Measurements from ENCODE around the gene ZNF672. TPM values are rescaled to one million over a fixed set of nuclear protein-coding genes. Genes with fewer than 3 reads are reported as not detected.
"Not testable (repeated sequence)": the region's sequence is repeated elsewhere in the genome, so short reads cannot be mapped to it uniquely, and the experiment has no call there.

ZNF672 gene
- total RNA-seq, 1 donor from 2014 or later, result 49.8 TPM

DNA sequence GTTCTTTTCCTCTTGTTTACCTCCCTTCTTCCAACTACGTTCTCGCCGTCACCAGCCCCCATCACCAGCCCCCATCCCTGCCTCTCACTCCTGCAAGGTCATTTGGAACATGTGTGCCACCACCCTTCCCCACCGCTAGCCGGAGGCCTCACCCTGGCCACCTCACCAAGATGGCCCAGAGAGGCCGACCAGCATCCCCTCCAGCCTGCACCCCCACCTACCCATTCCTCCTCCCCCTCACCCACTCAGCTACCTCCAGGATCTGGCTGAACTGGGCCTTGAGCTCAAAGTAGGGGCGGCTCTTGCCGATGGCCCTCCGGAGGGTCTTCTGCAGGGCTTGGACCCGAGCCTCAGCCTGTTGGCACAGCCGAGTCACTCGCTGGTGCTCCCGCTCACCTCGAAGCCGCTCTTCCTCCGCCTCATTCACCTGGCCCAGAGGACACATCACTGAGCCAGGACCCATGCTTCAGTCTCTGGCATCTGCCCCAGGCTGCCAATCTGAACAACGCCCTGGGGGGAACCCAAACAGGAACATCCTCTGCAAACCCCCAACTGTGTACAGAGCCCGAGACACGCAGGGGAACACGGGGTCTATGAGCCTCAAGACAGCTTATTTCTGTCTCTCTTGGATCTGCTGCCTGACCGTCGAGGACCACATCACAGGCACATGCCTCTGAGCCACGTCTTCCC, 25.1 kb upstream of the ZNF672 start:
- intact Hi-C loops (cut with micrococcal nuclease), result no loop called here

DNA sequence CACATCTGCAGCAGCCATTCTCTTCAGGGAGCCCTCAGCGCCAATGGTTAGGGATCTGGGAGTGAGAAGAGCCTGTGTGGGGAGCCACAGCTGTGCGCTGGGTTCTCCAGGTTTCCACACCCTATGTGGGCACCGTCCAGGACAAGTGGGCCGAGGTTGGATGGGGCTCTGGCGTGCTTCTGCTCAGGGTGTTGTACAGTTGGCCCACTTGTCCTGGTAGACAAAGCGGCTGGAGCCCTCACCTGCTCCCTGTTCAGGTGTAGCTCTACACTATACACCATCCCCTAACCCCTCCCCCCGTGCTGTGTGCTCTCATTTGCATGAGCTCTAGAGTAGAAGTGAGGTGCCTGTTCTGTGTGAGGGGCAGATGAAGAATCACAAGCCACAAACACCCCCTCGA, 24.5 kb upstream of the ZNF672 start:
- intact Hi-C loops (cut with micrococcal nuclease), result no loop called here

- intact Hi-C loops (cut with micrococcal nuclease), result no loop called here
Measured at GRCh38 chr1:248814351-248814750, 23.7 kb upstream of the ZNF672 start.

- intact Hi-C loops (cut with micrococcal nuclease), result no loop called here
Measured at GRCh38 chr1:248815407-248816034, 22.5 kb upstream of the ZNF672 start.

DNA sequence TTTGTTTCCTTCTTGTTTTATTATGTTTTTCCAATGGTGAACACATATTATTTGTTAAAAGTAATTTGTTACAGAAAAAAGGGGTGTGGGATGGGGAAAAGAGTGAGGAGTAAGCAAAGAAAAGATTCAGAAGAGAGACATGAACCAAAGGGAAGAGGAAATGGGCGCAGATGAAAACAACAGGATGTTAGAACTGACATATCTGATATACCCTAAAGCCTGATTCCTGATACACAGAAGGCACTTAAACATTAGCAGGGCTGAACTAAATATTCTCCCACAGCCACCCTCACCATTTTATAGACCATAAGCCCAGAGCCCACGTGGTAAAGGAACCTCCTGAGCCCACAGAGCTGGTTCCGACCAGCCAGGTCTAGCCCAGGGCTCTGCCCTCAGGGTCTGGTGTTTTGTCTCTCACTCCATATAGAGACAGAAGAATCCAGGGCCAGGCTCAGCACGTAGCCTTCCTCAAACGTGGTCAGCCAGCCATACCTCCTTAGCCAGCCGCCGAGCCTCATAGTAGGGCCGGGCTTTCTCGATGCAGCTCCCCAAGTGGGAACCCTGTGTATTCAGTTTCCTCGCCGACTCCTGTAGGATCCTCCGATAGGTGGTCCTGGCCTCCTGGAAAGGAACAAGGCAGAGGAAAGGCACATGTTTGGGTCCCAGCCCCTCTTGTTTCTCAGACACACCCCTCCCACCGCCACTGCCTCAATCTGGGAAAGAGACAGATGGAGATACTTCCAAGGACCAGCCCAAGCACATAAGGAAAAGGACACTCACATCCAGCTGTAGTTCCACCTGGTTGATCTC, 21.8 kb upstream of the ZNF672 start:
- intact Hi-C loops (cut with micrococcal nuclease), result no loop called here

GRCh38 chr1:248817065-248817464, 21.0 kb upstream of the ZNF672 start:
- intact Hi-C loops (cut with micrococcal nuclease), result no loop called here

- intact Hi-C loops (cut with micrococcal nuclease), result no loop called here
Measured at GRCh38 chr1:248818505-248819374, 19.3 kb upstream of the ZNF672 start.

DNA sequence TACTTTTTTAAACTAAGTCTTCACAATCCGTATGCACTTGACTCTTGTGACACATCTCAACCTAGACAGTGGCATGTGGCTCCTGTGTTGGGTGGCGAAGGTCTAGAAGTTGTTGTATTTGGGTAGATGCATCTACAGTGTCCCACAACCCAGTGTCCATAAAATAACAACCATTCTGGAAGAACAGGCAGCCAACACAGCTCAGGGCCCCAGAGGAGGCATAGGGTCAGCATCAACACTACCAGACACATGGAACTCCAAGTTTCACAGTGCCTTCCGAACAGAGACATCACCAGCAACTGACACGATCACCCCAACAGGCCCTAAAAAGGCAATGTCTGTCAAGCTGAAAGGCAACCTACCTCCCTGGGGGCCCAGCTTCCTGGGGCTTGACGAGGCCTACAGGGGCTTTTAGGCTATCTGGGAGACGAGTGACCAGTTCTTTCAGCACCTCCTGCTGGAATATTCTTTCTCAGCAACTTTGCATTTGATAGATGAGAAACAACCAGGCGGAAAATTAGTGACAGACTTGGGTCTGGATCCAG, 17.9 kb upstream of the ZNF672 start:
- intact Hi-C loops (cut with micrococcal nuclease), result no loop called here

- intact Hi-C loops (cut with micrococcal nuclease), result no loop called here
Measured at GRCh38 chr1:248821101-248821500, 16.9 kb upstream of the ZNF672 start.

GRCh38 chr1:248821641-248822040, 16.4 kb upstream of the ZNF672 start:
- intact Hi-C loops (cut with micrococcal nuclease), result no loop called here

GRCh38 chr1:248822148-248823032, 15.6 kb upstream of the ZNF672 start:
- intact Hi-C loops (cut with micrococcal nuclease), result no loop called here

GRCh38 chr1:248823517-248824001, 14.5 kb upstream of the ZNF672 start:
- intact Hi-C loops (cut with micrococcal nuclease), result no loop called here

DNA sequence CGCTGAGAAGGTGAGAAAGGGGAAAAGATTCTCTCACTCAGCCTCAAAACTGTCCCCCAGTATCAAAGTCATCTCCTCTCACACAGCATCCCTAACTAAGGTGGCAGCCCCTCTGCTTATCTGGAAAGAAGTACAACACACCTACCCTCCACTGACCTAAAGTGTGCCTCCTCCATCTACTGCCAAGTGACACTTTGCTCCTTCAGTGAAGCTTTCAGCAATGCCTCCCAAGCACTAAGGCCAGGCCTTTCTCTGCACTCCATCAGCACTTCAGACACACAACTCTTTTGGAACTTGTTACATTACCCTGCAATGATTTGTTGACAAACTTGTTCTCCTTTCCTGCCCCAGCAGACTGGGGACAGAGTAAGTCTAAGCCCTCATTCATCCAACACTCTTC, 13.7 kb upstream of the ZNF672 start:
- intact Hi-C loops (cut with micrococcal nuclease), result no loop called here

- intact Hi-C loops (cut with micrococcal nuclease), result loop anchor here (5.0 kb wide), 1 partner anchor 1722 kb away; the partner anchor contains the start of gene ZNF669
Measured at GRCh38 chr1:248824701-248825100, 13.3 kb upstream of the ZNF672 start.

GRCh38 chr1:248825136-248825535, 12.9 kb upstream of the ZNF672 start:
- intact Hi-C loops (cut with micrococcal nuclease), result loop anchor here (5.0 kb wide), 1 partner anchor 1723 kb away; the partner anchor contains the start of gene ZNF669

DNA sequence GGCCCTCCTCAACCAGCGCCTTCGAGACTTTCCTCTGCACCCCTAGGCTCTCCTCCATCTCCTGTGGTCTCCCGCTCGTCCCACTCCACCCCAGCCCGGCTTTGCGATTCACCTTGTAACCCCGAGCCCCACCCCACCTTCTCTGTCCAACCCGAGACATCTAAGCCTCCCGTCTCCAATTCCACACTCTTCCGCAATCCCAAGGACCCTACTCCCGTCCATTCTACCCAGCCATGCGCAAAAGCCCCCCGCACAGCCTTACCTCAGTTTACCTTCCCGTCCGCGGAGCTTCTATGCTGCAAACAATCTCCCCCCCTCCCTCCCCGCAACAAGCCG, 12.5 kb upstream of the ZNF672 start:
- intact Hi-C loops (cut with micrococcal nuclease), result loop anchor here (5.0 kb wide), 1 partner anchor 1723 kb away; the partner anchor contains the start of gene ZNF669

DNA sequence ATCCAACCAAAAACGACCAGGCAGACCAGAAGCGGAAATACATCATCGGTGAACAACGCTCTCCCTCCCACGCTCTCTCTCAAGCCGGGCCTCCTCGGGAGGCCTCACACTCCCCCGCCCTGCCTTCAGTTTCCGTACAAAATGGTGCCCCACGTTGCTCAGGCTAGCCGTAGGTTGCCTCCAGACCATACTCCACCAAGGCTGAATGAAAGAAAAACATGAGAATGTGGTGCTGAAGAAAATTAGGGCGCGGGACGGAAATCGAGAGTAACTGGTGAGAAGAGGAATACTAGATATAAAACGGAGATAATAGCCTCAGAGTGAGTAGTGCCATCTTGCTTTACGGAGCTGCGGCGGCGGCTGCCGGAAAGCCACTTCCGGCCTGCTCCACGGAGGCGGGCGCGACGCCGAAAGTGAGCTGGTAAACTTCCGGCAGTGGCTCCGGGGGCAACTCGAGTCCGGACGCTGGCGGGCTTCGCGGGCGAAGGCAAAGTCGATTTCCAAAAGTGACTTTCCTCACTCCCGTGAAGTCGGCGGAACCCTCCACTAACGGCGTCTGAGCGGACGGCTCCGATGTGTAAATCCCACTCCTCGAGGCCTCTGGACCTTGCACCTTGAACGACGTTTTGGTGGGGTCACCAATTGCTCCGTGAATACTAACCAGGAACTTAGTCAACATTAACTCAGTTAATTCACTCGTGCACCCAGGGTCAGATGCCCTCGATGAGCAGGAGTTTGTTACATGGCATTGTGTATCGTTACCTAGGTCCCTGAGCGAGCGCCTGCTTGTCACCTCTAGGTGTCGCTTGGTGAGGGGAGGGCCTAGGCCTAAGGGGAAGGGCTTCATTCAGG, 11.9 kb upstream of the ZNF672 start, which contains the start of gene SH3BP5L:
Gene SH3BP5L (minus strand): TSS at position 7 of the 852 bp plus-strand sequence. CDS start 980 bp downstream, outside the sequence.
- intact Hi-C loops (cut with micrococcal nuclease), result loop anchor here (1.0 to 5.0 kb wide), 8 partner anchors 12 to 1724 kb away; partner anchors contain the start of genes PGBD2, ZNF669 and ZNF672

GRCh38 chr1:248828845-248829244, 9.2 kb upstream of the ZNF672 start:
- intact Hi-C loops (cut with micrococcal nuclease), result loop anchor here (5.0 kb wide), 1 partner anchor 1727 kb away; the partner anchor contains the start of gene ZNF669

DNA sequence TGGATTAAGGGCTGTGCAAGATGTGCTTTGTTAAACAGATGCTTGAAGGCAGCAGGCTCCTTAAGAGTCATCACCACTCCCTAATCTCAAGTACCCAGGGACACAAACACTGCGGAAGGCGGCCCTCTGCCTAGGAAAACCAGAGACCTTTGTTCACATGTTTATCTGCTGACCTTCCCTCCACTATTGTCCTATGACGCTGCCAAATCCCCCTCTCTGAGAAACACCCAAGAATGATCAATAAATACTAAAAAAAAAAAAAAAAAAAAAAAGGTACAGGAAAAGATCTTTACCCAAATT, 7.4 kb upstream of the ZNF672 start:
- intact Hi-C loops (cut with micrococcal nuclease), result not testable (repeated sequence)

Data from T-helper 2 cell treated with Interferon-gamma antibody and Interleukin-4, amounts not matched to agents 100 ng/mL and 5 ng/mL, for 36 hours (primary cell).